ENCODE results near the gene TXNL4A.
"Not testable (repeated sequence)": the region's sequence is repeated elsewhere in the genome, so short reads cannot be mapped to it uniquely, and the experiment has no call there.

Gene TXNL4A

GRCh38 chr18:80011496-80012137 lies 23.3 kb upstream of the TXNL4A start:
- H3K36me3 ChIP-seq (ENCODE audit: insufficient read depth, low read length); H3K27me3 ChIP-seq (ENCODE audit: insufficient read depth, low read length); H2AFZ ChIP-seq (ENCODE audit: low read depth, low read length); H3K4me1 ChIP-seq (ENCODE audit: insufficient read depth, low read length); H3K4me3 ChIP-seq (ENCODE audit: low read length): not testable (repeated sequence)
- H3K9me3 ChIP-seq (ENCODE audit: low read length) = peaks cover 23% of the 10 kb centered on the region

GRCh38 chr18:80010551-80010906 lies 22.2 kb upstream of the TXNL4A start:
- Histone ChIP-seq H3K4me1 (ENCODE audit: insufficient read depth, low read length) (peaks cover 4% of the 10 kb centered on the region), H3K36me3 (ENCODE audit: insufficient read depth, low read length) (no peaks in the 10 kb centered on the region), H3K9me3 (ENCODE audit: low read length) (peaks cover 23% of the 10 kb centered on the region), H2AFZ (ENCODE audit: low read depth, low read length) (no peak overlapping the region), H3K27me3 (ENCODE audit: insufficient read depth, low read length) (no peaks in the 10 kb centered on the region), H3K4me3 (ENCODE audit: low read length) (no peak overlapping the region)

GRCh38 chr18:80009661-80010550 lies 21.5 kb upstream of the TXNL4A start:
- no peak overlapping the region for H3K4me3 ChIP-seq (ENCODE audit: low read length)
- peaks cover 4% of the 10 kb centered on the region for H3K4me1 ChIP-seq (ENCODE audit: insufficient read depth, low read length)
- no peaks in the 10 kb centered on the region for H3K27me3 ChIP-seq (ENCODE audit: insufficient read depth, low read length)
- H2AFZ ChIP-seq (ENCODE audit: low read depth, low read length) = no peak overlapping the region
- no peaks in the 10 kb centered on the region for H3K36me3 ChIP-seq (ENCODE audit: insufficient read depth, low read length)
- H3K9me3 ChIP-seq (ENCODE audit: low read length) = peaks cover 23% of the 10 kb centered on the region

DNA sequence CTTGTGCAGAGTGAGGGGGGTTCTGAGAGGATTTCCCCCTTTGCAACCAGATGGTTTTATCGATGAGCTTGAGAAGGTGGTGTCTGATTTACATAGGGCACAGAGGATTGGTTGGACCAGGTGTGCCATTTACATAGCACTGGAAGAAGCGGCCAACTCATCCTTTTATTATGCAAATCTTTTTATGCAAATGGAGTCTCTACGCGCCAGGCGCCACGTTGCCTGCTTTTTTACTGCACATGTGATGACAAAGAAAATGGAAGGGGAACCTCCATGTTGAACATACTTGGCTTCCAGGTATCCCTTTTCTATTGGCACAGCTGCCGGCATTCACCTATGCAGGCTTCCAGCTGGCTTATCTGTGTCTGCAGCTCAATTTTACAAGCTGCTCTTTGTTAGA lies 18.4 kb upstream of the TXNL4A start:
- no peaks in the 10 kb centered on the region for H3K36me3 ChIP-seq (ENCODE audit: insufficient read depth, low read length)
- H3K9me3 ChIP-seq (ENCODE audit: low read length) = peaks cover 20% of the 10 kb centered on the region
- H3K4me1 ChIP-seq (ENCODE audit: insufficient read depth, low read length) = peaks cover 4% of the 10 kb centered on the region
- H3K27me3 ChIP-seq (ENCODE audit: insufficient read depth, low read length) = no peaks in the 10 kb centered on the region
- no peak overlapping the region for H3K4me3 ChIP-seq (ENCODE audit: low read length)
- no peak overlapping the region for H2AFZ ChIP-seq (ENCODE audit: low read depth, low read length)

DNA sequence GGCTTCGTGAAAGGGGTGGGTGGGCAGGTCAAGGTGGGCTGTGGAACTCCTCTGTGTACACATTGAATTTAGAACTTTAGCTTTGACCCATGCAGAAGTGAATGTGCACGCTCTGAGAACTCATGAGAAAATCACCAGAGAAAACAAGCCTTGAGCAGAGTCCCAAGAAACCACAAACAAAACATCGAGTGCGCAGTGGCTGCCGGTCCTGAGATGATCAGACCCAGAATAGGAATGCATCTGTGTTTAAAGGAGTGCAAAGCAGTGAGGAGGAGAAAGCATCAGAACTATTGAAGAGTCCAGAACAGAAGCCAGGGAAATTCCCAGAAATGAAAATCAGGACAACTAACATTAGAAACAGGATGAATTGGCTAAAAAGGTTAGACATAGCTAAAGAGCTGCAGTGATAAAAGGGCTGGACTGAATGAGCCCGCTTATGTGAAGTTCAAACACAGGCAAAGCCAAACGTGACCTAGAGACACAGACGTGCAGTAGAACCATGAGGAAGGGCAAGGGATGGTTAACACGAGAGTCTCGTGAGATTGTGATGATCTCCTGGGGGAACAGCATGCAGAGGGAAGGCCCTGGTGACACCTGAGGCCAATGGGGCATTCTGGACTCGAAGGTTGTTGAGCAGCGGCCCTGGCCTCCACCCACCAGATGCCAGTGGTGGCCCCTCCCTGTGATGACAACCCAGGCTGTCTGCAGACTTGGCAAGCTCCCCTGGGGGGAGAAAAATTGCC lies 16.4 kb upstream of the TXNL4A start:
- peaks cover 17% of the 10 kb centered on the region for H3K9me3 ChIP-seq (ENCODE audit: low read length)
- H3K36me3 ChIP-seq (ENCODE audit: insufficient read depth, low read length) = no peaks in the 10 kb centered on the region
- peaks cover 4% of the 10 kb centered on the region for H3K4me1 ChIP-seq (ENCODE audit: insufficient read depth, low read length)
- H3K27me3 ChIP-seq (ENCODE audit: insufficient read depth, low read length) = no peaks in the 10 kb centered on the region
- no peak overlapping the region for H2AFZ ChIP-seq (ENCODE audit: low read depth, low read length)
- H3K4me3 ChIP-seq (ENCODE audit: low read length) = no peak overlapping the region

GRCh38 chr18:80002468-80002867 lies 14.1 kb upstream of the TXNL4A start:
- Histone ChIP-seq H3K9me3 (ENCODE audit: low read length) (peaks cover 8% of the 10 kb centered on the region), H3K4me3 (ENCODE audit: low read length) (no peak overlapping the region), H3K4me1 (ENCODE audit: insufficient read depth, low read length) (peaks cover 4% of the 10 kb centered on the region)

GRCh38 chr18:80000877-80001276 lies 12.5 kb upstream of the TXNL4A start:
- Histone ChIP-seq H3K36me3 (ENCODE audit: insufficient read depth, low read length) (no peaks in the 10 kb centered on the region), H3K9me3 (ENCODE audit: low read length) (peaks cover 8% of the 10 kb centered on the region), H3K4me1 (ENCODE audit: insufficient read depth, low read length) (no peaks in the 10 kb centered on the region), H3K27me3 (ENCODE audit: insufficient read depth, low read length) (no peaks in the 10 kb centered on the region), H2AFZ (ENCODE audit: low read depth, low read length) (no peak overlapping the region), H3K4me3 (ENCODE audit: low read length) (no peak overlapping the region)

More at GRCh38 chr18:80002468-80002867, 14.1 kb upstream of the TXNL4A start:
- H2AFZ ChIP-seq (ENCODE audit: low read depth, low read length) = no peak overlapping the region
- no peaks in the 10 kb centered on the region for H3K36me3 ChIP-seq (ENCODE audit: insufficient read depth, low read length)
- H3K27me3 ChIP-seq (ENCODE audit: insufficient read depth, low read length) = no peaks in the 10 kb centered on the region

GRCh38 chr18:79999701-80000100 lies 11.3 kb upstream of the TXNL4A start:
- H2AFZ ChIP-seq (ENCODE audit: low read depth, low read length); H3K4me1 ChIP-seq (ENCODE audit: insufficient read depth, low read length); H3K27me3 ChIP-seq (ENCODE audit: insufficient read depth, low read length); H3K36me3 ChIP-seq (ENCODE audit: insufficient read depth, low read length); H3K4me3 ChIP-seq (ENCODE audit: low read length); H3K9me3 ChIP-seq (ENCODE audit: low read length): not testable (repeated sequence)

DNA sequence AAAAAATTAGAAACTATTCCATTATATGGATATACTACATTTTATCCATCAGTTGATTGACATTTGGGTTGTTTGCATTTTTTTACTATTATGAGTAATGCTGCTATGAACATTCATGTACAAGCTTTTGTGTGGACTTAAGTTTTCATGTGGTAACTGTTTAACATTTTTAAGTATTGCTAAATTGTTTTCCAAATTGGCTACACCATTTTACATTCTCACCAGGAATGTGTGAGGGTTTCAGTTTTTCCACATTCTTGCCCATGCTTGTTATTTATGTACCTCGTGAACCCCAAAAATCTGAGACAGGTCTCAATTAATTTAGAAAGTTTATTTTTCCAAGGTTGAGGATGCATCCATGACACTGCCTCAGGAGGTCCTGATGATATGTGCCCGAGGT lies 3.1 kb upstream of the TXNL4A start:
- Histone ChIP-seq H3K4me3 (ENCODE audit: low read length) (no peak overlapping the region), H3K36me3 (ENCODE audit: insufficient read depth, low read length) (no peaks in the 10 kb centered on the region), H2AFZ (ENCODE audit: low read depth, low read length) (no peak overlapping the region)

DNA sequence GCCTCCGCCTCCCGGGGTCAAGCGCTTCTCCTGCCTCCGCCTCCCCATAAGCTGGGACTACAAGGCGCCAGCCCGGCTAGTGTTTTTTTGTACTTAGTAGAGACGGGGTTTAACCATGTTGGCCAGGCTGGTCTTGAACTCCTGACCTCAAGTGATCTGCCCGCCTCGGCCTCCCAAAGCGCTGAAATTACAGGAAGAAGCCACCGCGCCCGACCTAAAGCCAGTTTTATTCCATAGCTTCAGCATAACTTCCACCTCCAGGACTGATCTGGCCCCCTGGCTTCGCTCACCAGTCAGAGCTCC lies 783 bp upstream of the TXNL4A start:
- Histone ChIP-seq H3K4me1 (ENCODE audit: insufficient read depth, low read length) (peaks cover 14% of the 10 kb centered on the region), H3K27me3 (ENCODE audit: insufficient read depth, low read length) (no peaks in the 10 kb centered on the region), H3K4me3 (ENCODE audit: low read length) (peak overlapping the region; percentile 98), H3K36me3 (ENCODE audit: insufficient read depth, low read length) (peaks cover 17% of the 10 kb centered on the region), H3K9me3 (ENCODE audit: low read length) (peaks cover 1% of the 10 kb centered on the region), H2AFZ (ENCODE audit: low read depth, low read length) (peak overlapping the region; percentile 83)

More for the DNA sequence above, 3.1 kb upstream of the TXNL4A start:
- no peaks in the 10 kb centered on the region for H3K27me3 ChIP-seq (ENCODE audit: insufficient read depth, low read length)
- H3K4me1 ChIP-seq (ENCODE audit: insufficient read depth, low read length) = peaks cover 12% of the 10 kb centered on the region
- no peaks in the 10 kb centered on the region for H3K9me3 ChIP-seq (ENCODE audit: low read length)

GRCh38 chr18:79988071-79988450 lies 302 bp downstream of the TXNL4A start:
- peaks cover 1% of the 10 kb centered on the region for H3K9me3 ChIP-seq (ENCODE audit: low read length)
- peak overlapping the region; percentile 98 for H3K4me3 ChIP-seq (ENCODE audit: low read length)
- peak overlapping the region; percentile 83 for H2AFZ ChIP-seq (ENCODE audit: low read depth, low read length)
- peaks cover 19% of the 10 kb centered on the region for H3K36me3 ChIP-seq (ENCODE audit: insufficient read depth, low read length)
- no peaks in the 10 kb centered on the region for H3K27me3 ChIP-seq (ENCODE audit: insufficient read depth, low read length)
- H3K4me1 ChIP-seq (ENCODE audit: insufficient read depth, low read length) = peaks cover 14% of the 10 kb centered on the region

GRCh38 chr18:79987566-79987965 lies 797 bp downstream of the TXNL4A start:
- Histone ChIP-seq H3K4me1 (ENCODE audit: insufficient read depth, low read length) (peaks cover 14% of the 10 kb centered on the region), H2AFZ (ENCODE audit: low read depth, low read length) (peak overlapping the region; percentile 83), H3K27me3 (ENCODE audit: insufficient read depth, low read length) (no peaks in the 10 kb centered on the region), H3K36me3 (ENCODE audit: insufficient read depth, low read length) (peaks cover 19% of the 10 kb centered on the region), H3K4me3 (ENCODE audit: low read length) (peak overlapping the region; percentile 98), H3K9me3 (ENCODE audit: low read length) (peaks cover 1% of the 10 kb centered on the region)

DNA sequence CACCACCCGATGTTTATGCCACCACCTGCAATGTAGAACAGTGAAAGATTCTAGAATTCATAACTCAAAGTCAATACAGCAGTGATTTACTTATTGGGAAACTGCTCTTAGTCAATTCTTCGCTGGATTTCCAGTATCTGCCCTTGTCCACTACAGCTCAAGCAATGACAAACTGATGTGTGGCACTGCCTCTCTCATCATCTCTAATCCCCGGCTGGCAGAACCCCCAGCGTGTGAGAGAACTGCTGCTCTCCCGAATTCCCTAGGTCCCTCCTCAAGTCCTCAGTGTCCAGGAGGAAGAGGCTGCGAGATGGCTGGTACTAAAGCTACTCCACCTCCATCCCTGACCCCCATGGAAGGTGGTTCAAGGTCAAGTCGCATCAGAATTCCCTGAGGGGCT lies 1.6 kb downstream of the TXNL4A start:
- Histone ChIP-seq H3K9me3 (ENCODE audit: low read length) (peaks cover 1% of the 10 kb centered on the region), H3K36me3 (ENCODE audit: insufficient read depth, low read length) (peaks cover 19% of the 10 kb centered on the region), H3K4me1 (ENCODE audit: insufficient read depth, low read length) (peaks cover 14% of the 10 kb centered on the region), H2AFZ (ENCODE audit: low read depth, low read length) (no peak overlapping the region), H3K27me3 (ENCODE audit: insufficient read depth, low read length) (no peaks in the 10 kb centered on the region), H3K4me3 (ENCODE audit: low read length) (peak overlapping the region; percentile 98)

Measured in neuron (in vitro differentiated cells).